ENCODE results near the gene LY6G5C. TPM values are rescaled to one million over a fixed set of nuclear protein-coding genes. Genes with fewer than 3 reads are reported as not detected.
A peak's percentile ranks its signal among the peaks of the same experiment; 100 is the strongest.

The LY6G5C gene
- total RNA-seq, 4 donors from 2014 or later = 0.84 TPM; not detected in 3

DNA sequence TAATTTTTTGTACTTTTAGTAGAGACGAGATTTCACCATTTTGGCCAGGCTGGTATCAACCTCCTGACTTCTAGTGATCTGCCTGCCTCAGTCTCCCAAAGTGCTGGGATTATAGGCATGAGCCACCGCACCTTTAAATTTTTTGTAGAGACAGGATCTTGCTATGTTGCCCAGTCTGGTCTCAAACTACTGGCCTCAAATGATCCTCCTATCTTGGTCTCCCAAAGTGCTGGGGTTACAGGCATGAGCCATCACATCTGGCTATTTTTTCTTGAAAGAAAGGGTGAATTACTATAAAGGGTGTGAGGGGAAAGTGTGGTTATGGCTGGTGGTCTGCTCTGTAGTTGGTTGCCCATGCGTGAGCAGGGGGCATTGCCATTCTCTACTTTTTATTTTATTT, 27.4 kb upstream of the LY6G5C start:
- Histone ChIP-seq H3K27ac (no peak overlapping the region), H3K27me3 (no peaks in the 10 kb centered on the region), H3K4me1 (peaks cover 0 to 9% (median 3%) of the 10 kb centered on the region in 4 donors), H3K36me3 (no peaks in the 10 kb centered on the region), H3K4me3 (no peak overlapping the region), H3K9me3 (no peaks in the 10 kb centered on the region)
- DNase-seq (ENCODE audit: low spot score in 2 of 2) = no peak
- TF ChIP-seq CTCF (IDR thresholded peaks at IDR 0.05) (no peak), POLR2A (IDR thresholded peaks at IDR 0.05) (no peak), EP300 (IDR thresholded peaks at IDR 0.05) (no peak)
- 92 to 93% methylated on average over 3 of the region's 3 CpGs for WGBS, 2 donors

DNA sequence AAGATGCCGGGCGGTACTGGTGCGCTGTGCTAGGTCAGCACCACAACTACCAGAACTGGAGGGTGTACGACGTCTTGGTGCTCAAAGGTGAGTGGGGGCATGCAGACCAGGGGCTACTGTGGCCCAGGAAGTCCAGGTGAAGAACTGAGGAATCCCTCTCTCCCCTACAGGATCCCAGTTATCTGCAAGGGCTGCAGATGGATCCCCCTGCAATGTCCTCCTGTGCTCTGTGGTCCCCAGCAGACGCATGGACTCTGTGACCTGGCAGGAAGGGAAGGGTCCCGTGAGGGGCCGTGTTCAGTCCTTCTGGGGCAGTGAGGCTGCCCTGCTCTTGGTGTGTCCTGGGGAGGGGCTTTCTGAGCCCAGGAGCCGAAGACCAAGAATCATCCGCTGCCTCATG, 26.8 kb upstream of the LY6G5C start:
- 84 to 87% methylated on average over 8 to 10 of the region's 10 CpGs for WGBS, 2 donors
- Histone ChIP-seq H3K36me3 (no peaks in the 10 kb centered on the region), H3K9me3 (no peaks in the 10 kb centered on the region), H3K27ac (no peak overlapping the region), H3K27me3 (no peaks in the 10 kb centered on the region), H3K4me1 (peaks cover 0 to 9% (median 3%) of the 10 kb centered on the region in 4 donors), H3K4me3 (no peak overlapping the region)
- TF ChIP-seq EP300 (IDR thresholded peaks at IDR 0.05) (no peak), POLR2A (IDR thresholded peaks at IDR 0.05) (no peak), CTCF (IDR thresholded peaks at IDR 0.05) (no peak)
- no peak for DNase-seq (ENCODE audit: low spot score in 2 of 2)

DNA sequence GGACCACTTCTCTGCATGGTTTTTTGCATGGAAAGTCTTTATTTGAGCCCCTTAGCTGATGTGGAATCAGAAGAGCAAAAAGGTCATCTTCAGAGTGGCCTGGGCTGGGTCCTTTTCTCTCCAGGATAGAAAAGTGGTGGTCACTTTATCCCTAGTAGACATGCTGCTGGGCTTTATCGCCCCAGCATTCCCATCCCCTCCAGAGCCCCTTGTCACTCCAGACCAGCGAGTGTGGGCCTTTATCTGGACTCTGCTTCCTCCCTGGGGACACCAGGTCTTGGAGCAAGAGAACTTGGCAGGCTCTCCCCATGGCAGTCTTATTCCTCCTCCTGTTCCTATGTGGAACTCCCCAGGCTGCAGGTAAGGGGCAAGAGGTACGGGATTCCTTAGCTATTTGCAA, 25.7 kb upstream of the LY6G5C start, which contains the start of gene LY6G6F:
Gene LY6G6F (plus strand): TSS at position 268 of the 400 bp plus-strand sequence. CDS start 41 bp downstream, at position 309.
- H3K4me1 ChIP-seq = peaks cover 0 to 17% (median 10%) of the 10 kb centered on the region in 4 donors
- DNase-seq (ENCODE audit: low spot score in 2 of 2) = no peak
- H3K27ac ChIP-seq = no peak within 1 kb of the TSS
- WGBS, 2 donors = 62 to 68% methylated on average over 3 of the region's 3 CpGs
- no peak for TF ChIP-seq EP300 (IDR thresholded peaks at IDR 0.05)
- TF ChIP-seq POLR2A (IDR thresholded peaks at IDR 0.05) = no peak
- TF ChIP-seq CTCF (IDR thresholded peaks at IDR 0.05) = no peak
- H3K9me3 ChIP-seq = no peaks in the 10 kb centered on the region
- no peak within 1 kb of the TSS for H3K4me3 ChIP-seq
- H3K36me3 ChIP-seq = no peaks in the 10 kb centered on the region
- no peaks in the 10 kb centered on the region for H3K27me3 ChIP-seq

DNA sequence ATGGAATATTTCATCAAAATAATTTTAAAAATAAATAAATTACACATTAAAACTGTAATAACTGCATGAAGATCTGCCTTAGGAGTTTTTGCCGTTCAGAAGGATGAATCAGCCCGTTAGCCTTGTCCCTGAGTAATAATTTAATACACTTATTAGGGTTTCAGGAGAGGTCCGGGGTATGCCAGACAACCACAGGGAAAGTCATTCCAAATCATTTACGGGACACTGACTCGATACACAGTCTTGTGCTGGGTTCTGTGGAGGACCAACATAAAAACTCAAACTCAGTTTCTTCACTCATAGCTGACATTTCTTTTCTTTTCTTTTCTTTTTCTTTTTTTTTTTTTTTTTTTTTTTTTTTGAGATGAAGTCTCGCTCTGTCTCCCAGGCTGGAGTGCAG, 25.1 kb upstream of the LY6G5C start:
- H3K27me3 ChIP-seq = no peaks in the 10 kb centered on the region
- TF ChIP-seq CTCF (IDR thresholded peaks at IDR 0.05) (no peak), EP300 (IDR thresholded peaks at IDR 0.05) (no peak), POLR2A (IDR thresholded peaks at IDR 0.05) (no peak)
- no peak overlapping the region for H3K27ac ChIP-seq
- H3K4me3 ChIP-seq = no peak overlapping the region
- no peaks in the 10 kb centered on the region for H3K9me3 ChIP-seq
- 89 to 90% methylated on average over 6 of the region's 6 CpGs for WGBS, 2 donors
- no peaks in the 10 kb centered on the region for H3K36me3 ChIP-seq
- H3K4me1 ChIP-seq = peaks cover 0 to 24% (median 15%) of the 10 kb centered on the region in 4 donors
- DNase-seq (ENCODE audit: low spot score in 2 of 2) = no peak

GRCh38 chr6:31702819-31703716, 22.2 kb upstream of the LY6G5C start, which contains the start of gene ABHD16A:
ABHD16A (minus strand) TSS chr6:31703324; CDS start chr6:31703281, 43 bp downstream.
- no peaks in the 10 kb centered on the region for H3K9me3 ChIP-seq
- no peaks in the 10 kb centered on the region for H3K27me3 ChIP-seq
- H3K36me3 ChIP-seq = peaks cover 0 to 21% (median 0%) of the 10 kb centered on the region in 3 donors
- peaks cover 0 to 38% (median 16%) of the 10 kb centered on the region in 4 donors for H3K4me1 ChIP-seq
- peak within 1 kb of the TSS; percentile 61 to 92 (median 76) for H3K4me3 ChIP-seq
- DNase-seq (ENCODE audit: low spot score in 2 of 2) = peak; percentile 99
- H3K27ac ChIP-seq = peak within 1 kb of the TSS; percentile 89 to 98 (median 96)
- WGBS, 2 donors = 1% methylated on average over 54 of the region's 54 CpGs
- TF ChIP-seq EP300 (IDR thresholded peaks at IDR 0.05) (peak; percentile 97 to 100), POLR2A (IDR thresholded peaks at IDR 0.05) (peak; percentile 95 to 100), CTCF (IDR thresholded peaks at IDR 0.05) (peak in 2 of 5 experiments; percentile 54 to 64)

Data from tibial nerve (tissue), 4 donors.